Thyroid gland (tissue), 4 donors: Measurements from ENCODE around the gene UBXN6.

Source experiments
- CTCF ChIP-seq, 6 experiments: fragments of 200-600 bp in 3 of 6; fragments of 450-650 bp in 3 of 6; sonication (generic) in 3 of 6; IDR thresholded peaks; one replicate each; pipeline ENCODE4 v1.5.1; 2016 to 2019; ENCODE audit warnings: antibody characterized with exemption in 6 of 6, mild to moderate bottlenecking in 2 of 6, inconsistent platforms in 1 of 6, moderate library complexity in 1 of 6
- POLR2A ChIP-seq, 2 donors: fragments of 450-650 bp; IDR thresholded peaks; one replicate each; pipeline ENCODE4 v1.6.1; 2017; ENCODE audit warnings: antibody characterized with exemption in 2 of 2, mild to moderate bottlenecking in 2 of 2, moderate library complexity in 1 of 2

- no peak for TF ChIP-seq CTCF (IDR thresholded peaks at IDR 0.05)
- no peak for TF ChIP-seq POLR2A (IDR thresholded peaks at IDR 0.05)
Measured at GRCh38 chr19:4414144-4414799, 43.3 kb downstream of the UBXN6 start.
